Measurements from ENCODE around the gene ABCF1.
"Not testable (repeated sequence)": the region's sequence is repeated elsewhere in the genome, so short reads cannot be mapped to it uniquely, and the experiment has no call there.

Gene ABCF1

DNA sequence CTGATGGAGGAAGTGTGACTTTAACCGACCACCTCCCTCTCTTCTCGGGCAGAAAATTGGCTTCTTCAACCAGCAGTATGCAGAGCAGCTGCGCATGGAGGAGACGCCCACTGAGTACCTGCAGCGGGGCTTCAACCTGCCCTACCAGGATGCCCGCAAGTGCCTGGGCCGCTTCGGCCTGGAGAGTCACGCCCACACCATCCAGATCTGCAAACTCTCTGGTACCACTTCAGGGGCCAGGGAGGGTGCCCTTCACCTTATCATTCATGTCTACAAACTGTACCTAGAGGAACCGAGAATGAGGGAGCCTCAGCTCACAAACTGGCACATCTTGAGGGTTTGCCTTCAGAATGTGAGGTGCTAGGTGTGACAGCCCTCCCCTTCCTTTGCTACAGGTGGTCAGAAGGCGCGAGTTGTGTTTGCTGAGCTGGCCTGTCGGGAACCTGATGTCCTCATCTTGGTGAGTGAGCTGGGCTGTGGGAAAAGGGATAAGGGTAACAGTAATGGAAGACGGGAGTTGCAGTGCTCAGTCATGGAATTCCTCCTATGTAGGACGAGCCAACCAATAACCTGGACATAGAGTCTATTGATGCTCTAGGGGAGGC lies 18.6 kb downstream of the ABCF1 start:
- TF ChIP-seq, protein P1, sequence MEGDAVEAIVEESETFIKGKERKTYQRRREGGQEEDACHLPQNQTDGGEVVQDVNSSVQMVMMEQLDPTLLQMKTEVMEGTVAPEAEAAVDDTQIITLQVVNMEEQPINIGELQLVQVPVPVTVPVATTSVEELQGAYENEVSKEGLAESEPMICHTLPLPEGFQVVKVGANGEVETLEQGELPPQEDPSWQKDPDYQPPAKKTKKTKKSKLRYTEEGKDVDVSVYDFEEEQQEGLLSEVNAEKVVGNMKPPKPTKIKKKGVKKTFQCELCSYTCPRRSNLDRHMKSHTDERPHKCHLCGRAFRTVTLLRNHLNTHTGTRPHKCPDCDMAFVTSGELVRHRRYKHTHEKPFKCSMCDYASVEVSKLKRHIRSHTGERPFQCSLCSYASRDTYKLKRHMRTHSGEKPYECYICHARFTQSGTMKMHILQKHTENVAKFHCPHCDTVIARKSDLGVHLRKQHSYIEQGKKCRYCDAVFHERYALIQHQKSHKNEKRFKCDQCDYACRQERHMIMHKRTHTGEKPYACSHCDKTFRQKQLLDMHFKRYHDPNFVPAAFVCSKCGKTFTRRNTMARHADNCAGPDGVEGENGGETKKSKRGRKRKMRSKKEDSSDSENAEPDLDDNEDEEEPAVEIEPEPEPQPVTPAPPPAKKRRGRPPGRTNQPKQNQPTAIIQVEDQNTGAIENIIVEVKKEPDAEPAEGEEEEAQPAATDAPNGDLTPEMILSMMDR (IDR thresholded peaks at IDR 0.05; ENCODE audit: extremely low read depth, insufficient read depth, missing control alignments): no peak
- in situ Hi-C loops (cut with MboI; ENCODE audit: low pct_unique_long_range_greater_than_20kb, low sequenced_read_pairs, unreplicated experiment): no loop called here
- no peak for DNase-seq (ENCODE audit: low spot score)

DNA sequence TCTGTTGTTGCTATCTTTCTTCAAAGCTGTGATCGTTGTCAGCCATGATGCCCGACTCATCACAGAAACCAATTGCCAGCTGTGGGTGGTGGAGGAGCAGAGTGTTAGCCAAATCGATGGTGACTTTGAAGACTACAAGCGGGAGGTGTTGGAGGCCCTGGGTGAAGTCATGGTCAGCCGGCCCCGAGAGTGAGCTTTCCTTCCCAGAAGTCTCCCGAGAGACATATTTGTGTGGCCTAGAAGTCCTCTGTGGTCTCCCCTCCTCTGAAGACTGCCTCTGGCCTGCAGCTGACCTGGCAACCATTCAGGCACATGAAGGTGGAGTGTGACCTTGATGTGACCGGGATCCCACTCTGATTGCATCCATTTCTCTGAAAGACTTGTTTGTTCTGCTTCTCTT lies 19.3 kb downstream of the ABCF1 start:
- in situ Hi-C loops (cut with MboI; ENCODE audit: low pct_unique_long_range_greater_than_20kb, low sequenced_read_pairs, unreplicated experiment): no loop called here
- TF ChIP-seq, protein P1 (IDR thresholded peaks at IDR 0.05; ENCODE audit: extremely low read depth, insufficient read depth, missing control alignments): no peak
- DNase-seq (ENCODE audit: low spot score): no peak

DNA sequence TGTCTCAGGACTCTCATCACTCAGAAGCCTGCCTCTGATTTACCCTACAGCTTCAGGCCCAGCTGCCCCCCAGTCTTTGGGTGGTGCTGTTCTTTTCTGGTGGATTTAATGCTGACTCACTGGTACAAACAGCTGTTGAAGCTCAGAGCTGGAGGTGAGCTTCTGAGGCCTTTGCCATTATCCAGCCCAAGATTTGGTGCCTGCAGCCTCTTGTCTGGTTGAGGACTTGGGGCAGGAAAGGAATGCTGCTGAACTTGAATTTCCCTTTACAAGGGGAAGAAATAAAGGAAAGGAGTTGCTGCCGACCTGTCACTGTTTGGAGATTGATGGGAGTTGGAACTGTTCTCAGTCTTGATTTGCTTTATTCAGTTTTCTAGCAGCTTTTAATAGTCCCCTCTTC lies 19.8 kb downstream of the ABCF1 start:
- in situ Hi-C loops (cut with MboI; ENCODE audit: low pct_unique_long_range_greater_than_20kb, low sequenced_read_pairs, unreplicated experiment): no loop called here
- DNase-seq (ENCODE audit: low spot score): no peak
- TF ChIP-seq, protein P1 (IDR thresholded peaks at IDR 0.05; ENCODE audit: extremely low read depth, insufficient read depth, missing control alignments): no peak

DNA sequence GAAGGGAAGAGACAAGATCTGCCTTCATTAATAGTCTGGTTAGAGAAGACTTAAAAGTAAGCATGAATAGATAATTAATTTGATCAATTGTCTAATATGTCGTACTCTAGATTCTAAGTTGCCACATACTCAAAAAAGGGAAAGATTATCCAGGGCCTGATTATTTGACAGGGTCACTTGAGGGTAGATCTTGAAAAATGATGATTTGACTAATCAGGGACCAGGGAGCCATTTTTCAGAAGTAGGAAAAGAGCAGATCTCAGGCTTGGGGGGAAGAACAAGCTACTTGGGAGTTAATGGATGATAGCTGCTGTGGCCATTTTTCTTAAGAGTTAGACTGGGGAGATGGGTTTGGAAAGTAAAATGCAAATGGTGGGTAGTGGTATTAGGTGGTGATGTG lies 21.0 kb downstream of the ABCF1 start:
- TF ChIP-seq, protein P1 (IDR thresholded peaks at IDR 0.05; ENCODE audit: extremely low read depth, insufficient read depth, missing control alignments): no peak
- in situ Hi-C loops (cut with MboI; ENCODE audit: low pct_unique_long_range_greater_than_20kb, low sequenced_read_pairs, unreplicated experiment): no loop called here
- DNase-seq (ENCODE audit: low spot score): no peak

DNA sequence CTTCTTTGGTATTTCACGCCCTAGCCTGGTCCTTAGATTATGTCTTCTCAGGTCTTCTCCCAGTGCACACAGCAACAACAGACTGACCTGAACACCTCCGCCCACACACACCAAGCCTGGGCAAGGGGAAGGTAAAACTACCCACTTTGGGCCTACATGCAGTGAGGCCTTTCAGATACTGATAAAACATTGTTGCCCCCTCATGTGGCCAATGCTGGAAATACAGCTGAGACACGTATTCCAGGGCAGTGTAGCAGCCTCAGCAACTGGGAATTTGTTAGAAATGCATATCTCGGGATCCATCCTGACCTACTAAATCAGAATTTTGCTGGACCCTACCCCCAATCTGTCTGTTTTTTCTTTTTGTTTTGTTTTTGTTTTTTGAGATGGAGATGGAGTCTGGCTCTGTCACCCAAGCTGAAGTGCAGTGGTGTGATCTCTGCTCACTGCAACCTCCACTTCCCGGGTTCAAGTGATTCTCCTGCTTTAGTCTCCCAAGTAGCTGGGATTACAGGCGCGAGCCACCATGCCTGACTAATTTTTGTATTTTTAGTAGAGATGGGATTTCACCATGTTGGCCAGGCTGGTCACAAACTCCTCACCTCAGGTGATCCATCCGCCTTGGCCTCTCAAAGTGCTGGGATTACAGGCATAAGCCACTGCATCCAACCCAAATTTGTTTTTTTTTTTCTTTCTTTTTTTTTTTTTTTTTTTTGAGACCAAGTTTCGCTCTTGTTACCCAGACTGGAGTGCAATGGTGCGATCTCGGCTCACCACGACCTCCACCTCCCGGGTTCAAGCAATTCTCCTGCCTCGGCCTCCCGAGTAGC lies 26.3 kb downstream of the ABCF1 start:
- peak; percentile 80 for DNase-seq (ENCODE audit: low spot score)
- in situ Hi-C loops (cut with MboI; ENCODE audit: low pct_unique_long_range_greater_than_20kb, low sequenced_read_pairs, unreplicated experiment): not testable (repeated sequence)

DNA sequence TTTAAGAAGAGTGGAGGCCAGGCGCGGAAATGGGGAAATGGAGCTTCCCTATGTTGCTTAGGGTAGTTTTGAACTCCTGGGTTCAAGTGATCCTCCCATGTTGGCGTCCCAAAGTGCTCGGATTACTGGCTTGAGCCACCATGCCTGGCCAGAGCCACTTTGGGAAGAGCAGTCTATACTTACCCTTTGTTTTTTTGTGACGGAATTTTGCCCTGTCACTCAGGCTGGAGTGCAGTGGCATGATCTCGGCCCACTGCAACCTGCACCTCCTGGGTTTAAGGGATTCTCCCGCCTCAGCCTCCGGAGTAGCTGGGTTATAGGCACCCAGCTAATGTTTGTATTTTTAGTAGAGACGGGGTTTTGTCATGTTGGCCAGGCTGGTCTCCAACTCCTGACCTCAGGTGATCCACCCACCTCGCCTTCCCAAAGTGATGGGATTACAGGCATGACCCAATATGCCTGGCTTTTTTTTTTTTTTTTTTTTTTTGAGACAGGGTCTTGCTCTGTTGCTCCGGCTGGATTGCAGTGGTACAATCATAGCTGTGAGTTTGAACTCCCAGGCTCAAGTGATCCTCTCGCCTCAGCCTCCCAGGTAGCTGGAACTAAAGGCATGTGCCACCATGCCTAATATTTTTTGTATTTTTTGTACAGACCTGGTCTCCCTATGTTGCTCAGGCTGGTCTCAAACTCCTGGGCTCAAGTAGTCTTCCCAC lies 27.8 kb downstream of the ABCF1 start:
- in situ Hi-C loops (cut with MboI; ENCODE audit: low pct_unique_long_range_greater_than_20kb, low sequenced_read_pairs, unreplicated experiment): no loop called here
- DNase-seq (ENCODE audit: low spot score): no peak
- TF ChIP-seq, protein P1 (IDR thresholded peaks at IDR 0.05; ENCODE audit: extremely low read depth, insufficient read depth, missing control alignments): no peak

More for the DNA sequence above, 26.3 kb downstream of the ABCF1 start:
- TF ChIP-seq, protein P1 (IDR thresholded peaks at IDR 0.05; ENCODE audit: extremely low read depth, insufficient read depth, missing control alignments): peak; percentile 80

Data from GM13977 (cell line).